ENCODE measurements around the gene APOL4. TPM values are rescaled to one million over a fixed set of nuclear protein-coding genes. Genes with fewer than 3 reads are reported as not detected.
"Not testable (repeated sequence)": the region's sequence is repeated elsewhere in the genome, so short reads cannot be mapped to it uniquely, and the experiment has no call there.

APOL4 gene
- total RNA-seq, 1 donor from 2014 or later, result 2.0 TPM

GRCh38 chr22:36208162-36208765, 6.7 kb upstream of the APOL4 start:
- no peak for DNase-seq (ENCODE audit: low read depth in 2 of 2)

GRCh38 chr22:36206255-36206654, 4.6 kb upstream of the APOL4 start:
- no peak for DNase-seq (ENCODE audit: low read depth in 2 of 2)

GRCh38 chr22:36205573-36205972, 4.0 kb upstream of the APOL4 start:
- not testable (repeated sequence) for DNase-seq (ENCODE audit: low read depth in 2 of 2)

- DNase-seq (ENCODE audit: low read depth in 2 of 2), result no peak
These were observed 3.0 kb upstream of the APOL4 start for GRCh38 chr22:36204632-36205015.

- DNase-seq (ENCODE audit: low read depth in 2 of 2), result no peak
These were observed 2.5 kb upstream of the APOL4 start for GRCh38 chr22:36204001-36204631.

GRCh38 chr22:36203441-36203840, 1.8 kb upstream of the APOL4 start:
- DNase-seq (ENCODE audit: low read depth in 2 of 2), result peak in 1 of 2 donors; percentile 48

- DNase-seq (ENCODE audit: low read depth in 2 of 2), result peak; percentile 71 to 95
These were observed 1.3 kb upstream of the APOL4 start for GRCh38 chr22:36202906-36203305.

GRCh38 chr22:36201025-36201424, 584 bp downstream of the APOL4 start:
- DNase-seq (ENCODE audit: low read depth in 2 of 2), result not testable (repeated sequence)

GRCh38 chr22:36199001-36199551, 2.5 kb downstream of the APOL4 start:
- DNase-seq (ENCODE audit: low read depth in 2 of 2), result no peak

- no peak for DNase-seq (ENCODE audit: low read depth in 2 of 2)
These were observed 3.1 kb downstream of the APOL4 start for GRCh38 chr22:36198536-36198935.

- peak in 1 of 2 donors; percentile 16 for DNase-seq (ENCODE audit: low read depth in 2 of 2)
These were observed 4.0 kb downstream of the APOL4 start for GRCh38 chr22:36197514-36198146.

GRCh38 chr22:36197065-36197440, 4.6 kb downstream of the APOL4 start:
- DNase-seq (ENCODE audit: low read depth in 2 of 2), result peak in 1 of 2 donors; percentile 77

GRCh38 chr22:36196254-36197064, 5.2 kb downstream of the APOL4 start:
- DNase-seq (ENCODE audit: low read depth in 2 of 2), result no peak

- DNase-seq (ENCODE audit: low read depth in 2 of 2), result peak; percentile 57 to 87
These were observed 6.6 kb downstream of the APOL4 start for GRCh38 chr22:36194971-36195370.

- no peak for DNase-seq (ENCODE audit: low read depth in 2 of 2)
These were observed 7.2 kb downstream of the APOL4 start for GRCh38 chr22:36194385-36194784.

GRCh38 chr22:36193577-36193976, 8.0 kb downstream of the APOL4 start:
- no peak for DNase-seq (ENCODE audit: low read depth in 2 of 2)

- DNase-seq (ENCODE audit: low read depth in 2 of 2), result peak; percentile 63 to 68
These were observed 8.4 kb downstream of the APOL4 start for GRCh38 chr22:36193171-36193570.

- DNase-seq (ENCODE audit: low read depth in 2 of 2), result peak; percentile 13 to 52
These were observed 9.1 kb downstream of the APOL4 start for GRCh38 chr22:36192542-36192941.

GRCh38 chr22:36191106-36191836, 10.3 kb downstream of the APOL4 start:
- DNase-seq (ENCODE audit: low read depth in 2 of 2), result peak in 1 of 2 donors; percentile 90

GRCh38 chr22:36187862-36188261, 13.7 kb downstream of the APOL4 start:
- DNase-seq (ENCODE audit: low read depth in 2 of 2), result not testable (repeated sequence)

Data from lung microvascular endothelial cell (primary cell).